ENCODE measurements around the gene ZBTB18.

Gene ZBTB18

GRCh38 chr1:244102046-244102445 lies 51.0 kb downstream of the ZBTB18 start:
- H3K27me3 Mint-ChIP-seq = no peaks in the 10 kb centered on the region
- H3K4me3 Mint-ChIP-seq = no peak overlapping the region
- H3K36me3 Mint-ChIP-seq = no peaks in the 10 kb centered on the region

GRCh38 chr1:244102468-244102867 lies 51.4 kb downstream of the ZBTB18 start:
- H3K4me3 Mint-ChIP-seq = no peak overlapping the region
- no peak overlapping the region for H3K27ac Mint-ChIP-seq
- H3K27me3 Mint-ChIP-seq = no peaks in the 10 kb centered on the region
- H3K9me3 Mint-ChIP-seq = no peaks in the 10 kb centered on the region
- H3K36me3 Mint-ChIP-seq = no peaks in the 10 kb centered on the region
- peaks cover 26% of the 10 kb centered on the region for H3K4me1 Mint-ChIP-seq

More at GRCh38 chr1:244102046-244102445, 51.0 kb downstream of the ZBTB18 start:
- no peak overlapping the region for H3K27ac Mint-ChIP-seq
- no peaks in the 10 kb centered on the region for H3K9me3 Mint-ChIP-seq
- H3K4me1 Mint-ChIP-seq = peaks cover 26% of the 10 kb centered on the region

GRCh38 chr1:244104309-244105060 lies 53.4 kb downstream of the ZBTB18 start:
- Mint-ChIP-seq H3K9me3 (no peaks in the 10 kb centered on the region), H3K4me1 (peaks cover 19% of the 10 kb centered on the region), H3K36me3 (no peaks in the 10 kb centered on the region), H3K4me3 (no peak overlapping the region), H3K27ac (no peak overlapping the region), H3K27me3 (no peaks in the 10 kb centered on the region)

- H3K4me1 Mint-ChIP-seq = peaks cover 8% of the 10 kb centered on the region
- no peak overlapping the region for H3K27ac Mint-ChIP-seq
- no peaks in the 10 kb centered on the region for H3K9me3 Mint-ChIP-seq
- no peaks in the 10 kb centered on the region for H3K36me3 Mint-ChIP-seq
- no peak overlapping the region for H3K4me3 Mint-ChIP-seq
- no peaks in the 10 kb centered on the region for H3K27me3 Mint-ChIP-seq
Observed at GRCh38 chr1:244106176-244106575, 55.1 kb downstream of the ZBTB18 start.
